Hematopoietic multipotent progenitor cell treated with erythropoietin and hydrocortisone succinate and interleukin-3 and kit ligand, for 8 days (in vitro differentiated cells): ENCODE data around the gene BCO1.

Experiments
- DNase-seq: peaks from one replicate; pipeline ENCODE4 v3.0.0-alpha.2; 2015

BCO1 gene

DNA sequence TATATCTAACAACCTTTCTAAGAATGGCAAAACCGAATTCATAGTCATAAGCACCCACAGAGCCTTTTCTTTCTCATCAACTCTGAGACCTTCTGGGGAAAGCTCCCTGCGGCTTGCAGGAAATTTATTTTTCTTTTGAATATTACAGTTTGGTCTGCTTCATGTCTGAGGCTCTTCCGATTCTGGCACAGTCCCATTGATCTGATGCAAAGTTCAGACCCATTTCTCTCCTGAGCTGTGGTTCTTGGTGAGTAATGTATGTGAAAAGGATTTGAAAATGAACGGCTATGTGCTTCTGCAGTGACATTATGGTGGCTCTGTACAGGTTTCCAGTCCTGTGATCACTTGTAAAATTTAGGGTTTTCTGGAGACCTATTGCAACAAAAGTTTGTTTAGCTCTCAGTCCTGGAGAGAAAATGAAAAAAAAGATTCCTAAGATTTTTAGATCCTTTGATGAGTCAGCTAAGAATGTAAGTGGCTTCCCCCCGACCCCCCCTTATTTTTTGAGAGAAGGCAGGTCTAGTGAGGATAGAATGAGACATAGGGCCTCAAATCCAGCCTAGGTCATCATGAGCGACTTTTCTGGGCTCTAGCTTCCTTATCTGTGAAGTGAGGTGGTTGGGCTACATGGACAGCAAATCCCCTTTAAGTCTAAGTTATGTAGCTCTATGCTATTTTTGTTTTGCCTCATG lies 80.9 kb downstream of the BCO1 start:
- DNase-seq, result no peak

- DNase-seq, result no peak
These were observed 82.5 kb downstream of the BCO1 start for GRCh38 chr16:81321039-81321438.

DNA sequence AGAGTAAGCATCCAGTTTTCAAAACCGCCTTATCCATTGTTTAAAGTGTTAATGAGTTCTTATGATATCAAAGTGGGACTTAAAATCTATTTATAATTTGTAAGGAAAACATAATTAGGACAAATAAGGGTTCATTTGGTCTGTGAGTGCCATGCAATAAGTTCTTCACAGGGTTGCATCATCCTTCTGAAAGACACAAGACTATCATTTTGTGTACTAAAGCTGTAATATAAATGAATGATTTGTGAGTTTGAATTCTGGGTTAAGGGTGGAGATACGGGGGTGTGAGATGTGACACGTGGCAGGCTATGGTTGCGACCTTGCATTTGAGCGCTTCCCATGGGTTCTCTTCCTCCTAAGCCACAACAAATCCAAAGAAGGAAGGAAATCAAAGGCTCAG lies 83.0 kb downstream of the BCO1 start:
- DNase-seq, result no peak

DNA sequence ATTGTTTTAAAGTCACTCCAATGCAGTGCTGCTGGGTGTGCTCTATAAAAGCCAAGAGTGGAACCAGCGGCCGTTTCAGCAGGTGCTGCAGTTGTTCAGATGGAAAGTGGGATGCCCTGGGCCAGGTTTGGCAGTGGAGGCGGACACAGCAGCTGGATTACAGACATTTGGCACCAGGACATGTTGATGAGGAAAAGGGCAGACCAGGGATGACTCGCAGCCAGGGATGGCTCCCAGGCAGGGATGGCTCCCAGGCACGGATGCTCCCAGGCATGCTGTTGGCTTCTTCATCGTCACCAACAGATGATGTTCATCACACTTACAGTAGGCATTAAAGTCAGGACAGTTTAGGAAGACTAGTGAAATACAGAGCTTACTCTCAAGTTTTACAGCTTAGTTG lies 86.3 kb downstream of the BCO1 start:
- no peak for DNase-seq

DNA sequence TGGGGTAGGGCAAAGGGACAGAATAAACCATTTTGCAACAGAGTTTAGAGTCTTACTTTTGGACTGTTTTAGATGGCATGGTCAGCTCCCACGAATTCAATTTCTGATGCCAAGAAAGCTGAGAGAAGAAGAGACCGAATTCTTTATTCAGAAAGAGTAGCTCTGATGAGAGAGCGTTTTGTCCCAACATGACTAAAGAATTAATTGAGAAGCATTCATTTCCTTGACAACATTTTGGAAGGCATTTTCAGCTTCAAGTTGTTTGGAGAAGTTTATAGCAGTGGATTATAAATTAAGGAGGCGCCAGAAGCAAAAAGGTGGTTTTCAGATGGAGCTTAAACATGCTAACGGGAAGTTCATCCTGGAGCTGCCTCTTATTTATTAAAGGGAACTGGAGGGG lies 88.5 kb downstream of the BCO1 start:
- no peak for DNase-seq

GRCh38 chr16:81327447-81328196 lies 89.1 kb downstream of the BCO1 start:
- no peak for DNase-seq

GRCh38 chr16:81329947-81330346 lies 91.5 kb downstream of the BCO1 start:
- no peak for DNase-seq

DNA sequence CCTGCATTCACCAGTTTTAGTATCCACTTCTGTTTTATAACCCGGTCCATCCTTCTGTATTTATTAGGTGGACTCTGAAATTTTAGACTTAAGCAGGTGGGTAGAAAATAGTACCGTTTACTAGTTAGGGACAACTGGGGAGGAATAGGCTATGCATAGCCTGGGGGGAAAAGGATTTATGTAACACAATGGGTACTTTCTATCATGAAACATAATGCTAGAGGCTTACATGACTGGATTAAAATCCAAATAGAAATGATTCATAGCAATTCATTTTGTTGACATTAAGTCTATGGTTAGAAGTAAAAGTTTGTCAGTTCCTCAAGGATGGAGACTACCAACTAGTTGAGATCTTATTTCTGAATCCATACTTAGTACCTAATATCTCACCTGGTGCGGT lies 94.9 kb downstream of the BCO1 start:
- no peak for DNase-seq

DNA sequence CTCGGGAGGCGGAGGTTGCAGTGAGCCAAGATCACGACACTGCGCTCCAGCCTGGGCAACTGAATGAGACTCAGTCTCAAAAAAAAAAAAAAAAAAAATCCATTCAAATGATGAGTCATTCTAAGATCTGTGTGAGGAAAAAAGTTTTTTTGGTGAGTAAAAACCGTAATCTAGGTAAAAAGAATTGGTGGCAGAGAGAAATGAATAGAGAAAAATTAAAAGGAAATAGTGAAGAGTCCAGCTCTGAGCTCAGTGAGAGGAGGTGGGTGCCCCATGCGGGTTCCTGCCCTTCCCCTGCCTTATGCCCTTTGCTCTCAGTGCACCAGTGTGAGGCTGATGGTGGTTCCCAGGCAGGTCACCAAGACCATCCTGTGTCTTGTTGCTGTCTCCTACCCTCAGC lies 97.2 kb downstream of the BCO1 start:
- DNase-seq, result no peak

- no peak for DNase-seq
These were observed 98.6 kb downstream of the BCO1 start for GRCh38 chr16:81337097-81337496.
